ENCODE data around the gene ZNF638. TPM values are rescaled to one million over a fixed set of nuclear protein-coding genes. Genes with fewer than 3 reads are reported as not detected.

Gene ZNF638
- total RNA-seq, 1 donor from 2014 or later: 91.7 TPM

DNA sequence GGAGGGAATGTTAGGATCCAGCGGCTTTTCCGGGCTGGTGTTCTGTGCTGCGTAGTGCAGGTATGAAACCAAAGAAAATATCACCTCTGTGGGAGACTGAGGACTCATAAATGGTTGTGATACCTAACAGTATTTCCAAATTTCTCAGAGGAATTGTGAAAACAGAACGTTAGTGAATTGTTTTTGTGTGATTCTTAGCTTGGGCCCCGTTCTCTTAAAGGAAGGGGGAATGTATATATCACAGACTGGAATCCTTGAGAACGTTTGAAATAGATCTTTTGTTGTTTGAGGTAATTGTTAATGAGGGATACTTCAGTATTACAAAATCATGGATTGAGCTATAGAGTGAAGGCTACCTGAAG lies 834 bp downstream of the ZNF638 start:
- H4K20me1 ChIP-seq (ENCODE audit: insufficient read depth, low read length): peaks cover 50% of the 10 kb centered on the region
- no peaks in the 10 kb centered on the region for H3K27me3 ChIP-seq (ENCODE audit: insufficient read depth, low read length)
- FAIRE-seq (no peak), DNase-seq (ENCODE audit: low read depth) (no peak)
- H3K4me3 ChIP-seq (ENCODE audit: insufficient read depth, low read depth, low read length): peak overlapping the region; percentile 89
- Mint-ChIP-seq H3K4me3 (ENCODE audit: unreplicated experiment) (peak overlapping the region; percentile 99), H3K9me3 (ENCODE audit: unreplicated experiment) (no peaks in the 10 kb centered on the region), H3K27ac (ENCODE audit: unreplicated experiment) (peak overlapping the region; percentile 99), H3K36me3 (ENCODE audit: low read depth, unreplicated experiment) (no peaks in the 10 kb centered on the region), H3K27me3 (ENCODE audit: low read depth, unreplicated experiment) (no peaks in the 10 kb centered on the region), H3K4me1 (ENCODE audit: low read depth, unreplicated experiment) (peaks cover 10% of the 10 kb centered on the region)
- H3K27ac ChIP-seq (ENCODE audit: low read depth, low read length): peak overlapping the region; percentile 98
- peaks cover 3% of the 10 kb centered on the region for H3K4me1 ChIP-seq (ENCODE audit: insufficient read depth, low read length)
- no peaks in the 10 kb centered on the region for H3K9me3 ChIP-seq (ENCODE audit: insufficient read depth, low read depth, low read length)
- H3K79me2 ChIP-seq (ENCODE audit: insufficient read depth, low read length): peaks cover 59% of the 10 kb centered on the region
- peak overlapping the region; percentile 98 for H3K9ac ChIP-seq (ENCODE audit: low read length)
- peak overlapping the region; percentile 97 for H2AFZ ChIP-seq (ENCODE audit: low read depth, low read length)
- TF ChIP-seq, protein P1, sequence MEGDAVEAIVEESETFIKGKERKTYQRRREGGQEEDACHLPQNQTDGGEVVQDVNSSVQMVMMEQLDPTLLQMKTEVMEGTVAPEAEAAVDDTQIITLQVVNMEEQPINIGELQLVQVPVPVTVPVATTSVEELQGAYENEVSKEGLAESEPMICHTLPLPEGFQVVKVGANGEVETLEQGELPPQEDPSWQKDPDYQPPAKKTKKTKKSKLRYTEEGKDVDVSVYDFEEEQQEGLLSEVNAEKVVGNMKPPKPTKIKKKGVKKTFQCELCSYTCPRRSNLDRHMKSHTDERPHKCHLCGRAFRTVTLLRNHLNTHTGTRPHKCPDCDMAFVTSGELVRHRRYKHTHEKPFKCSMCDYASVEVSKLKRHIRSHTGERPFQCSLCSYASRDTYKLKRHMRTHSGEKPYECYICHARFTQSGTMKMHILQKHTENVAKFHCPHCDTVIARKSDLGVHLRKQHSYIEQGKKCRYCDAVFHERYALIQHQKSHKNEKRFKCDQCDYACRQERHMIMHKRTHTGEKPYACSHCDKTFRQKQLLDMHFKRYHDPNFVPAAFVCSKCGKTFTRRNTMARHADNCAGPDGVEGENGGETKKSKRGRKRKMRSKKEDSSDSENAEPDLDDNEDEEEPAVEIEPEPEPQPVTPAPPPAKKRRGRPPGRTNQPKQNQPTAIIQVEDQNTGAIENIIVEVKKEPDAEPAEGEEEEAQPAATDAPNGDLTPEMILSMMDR (IDR thresholded peaks at IDR 0.05; ENCODE audit: insufficient read depth, low read depth, low read length): no peak
- no peak for TF ChIP-seq EZH2 (IDR thresholded peaks at IDR 0.05; ENCODE audit: insufficient read depth, low read length)
- no peaks in the 10 kb centered on the region for H3K36me3 ChIP-seq (ENCODE audit: insufficient read depth, low read length)
- H3K4me2 ChIP-seq (ENCODE audit: low read length): peak overlapping the region; percentile 95

DNA sequence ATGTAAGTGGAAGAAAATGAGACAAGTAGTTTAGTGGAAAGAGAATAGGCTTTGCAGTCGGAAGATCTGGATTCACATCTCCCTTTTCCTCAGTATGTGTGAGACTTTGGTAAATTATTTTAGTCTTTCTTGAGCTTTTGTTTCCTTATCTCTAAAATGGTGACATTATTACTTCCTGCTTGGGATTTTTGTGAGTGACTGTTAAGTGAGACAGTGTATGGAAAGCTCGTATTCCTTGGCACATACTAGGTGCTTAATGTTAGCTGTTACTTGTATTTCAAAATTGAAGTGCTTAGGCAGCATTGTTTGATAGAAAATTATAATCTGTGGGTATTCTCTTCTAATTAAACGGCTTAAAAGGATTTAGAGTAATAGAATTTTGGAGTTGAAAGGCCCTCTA lies 2.0 kb downstream of the ZNF638 start:
- Histone ChIP-seq H3K27ac (ENCODE audit: low read depth, low read length) (no peak overlapping the region), H3K4me3 (ENCODE audit: insufficient read depth, low read depth, low read length) (peak overlapping the region; percentile 89), H3K9ac (ENCODE audit: low read length) (peak overlapping the region; percentile 98), H3K79me2 (ENCODE audit: insufficient read depth, low read length) (peaks cover 71% of the 10 kb centered on the region), H4K20me1 (ENCODE audit: insufficient read depth, low read length) (peaks cover 62% of the 10 kb centered on the region), H3K4me1 (ENCODE audit: insufficient read depth, low read length) (peaks cover 3% of the 10 kb centered on the region), H3K4me2 (ENCODE audit: low read length) (peak overlapping the region; percentile 95), H3K36me3 (ENCODE audit: insufficient read depth, low read length) (peaks cover 2% of the 10 kb centered on the region), H2AFZ (ENCODE audit: low read depth, low read length) (no peak overlapping the region), H3K27me3 (ENCODE audit: insufficient read depth, low read length) (no peaks in the 10 kb centered on the region), H3K9me3 (ENCODE audit: insufficient read depth, low read depth, low read length) (no peaks in the 10 kb centered on the region)
- DNase-seq (ENCODE audit: low read depth) (peak; percentile 9), FAIRE-seq (no peak)
- peak overlapping the region; percentile 31 for H3K27ac Mint-ChIP-seq (ENCODE audit: unreplicated experiment)
- H3K9me3 Mint-ChIP-seq (ENCODE audit: unreplicated experiment): no peaks in the 10 kb centered on the region
- H3K36me3 Mint-ChIP-seq (ENCODE audit: low read depth, unreplicated experiment): no peaks in the 10 kb centered on the region
- H3K4me3 Mint-ChIP-seq (ENCODE audit: unreplicated experiment): peak overlapping the region; percentile 99
- H3K27me3 Mint-ChIP-seq (ENCODE audit: low read depth, unreplicated experiment): no peaks in the 10 kb centered on the region
- peaks cover 10% of the 10 kb centered on the region for H3K4me1 Mint-ChIP-seq (ENCODE audit: low read depth, unreplicated experiment)
- TF ChIP-seq EZH2 (IDR thresholded peaks at IDR 0.05; ENCODE audit: insufficient read depth, low read length): no peak
- TF ChIP-seq, protein P1 (IDR thresholded peaks at IDR 0.05; ENCODE audit: insufficient read depth, low read depth, low read length): no peak

DNA sequence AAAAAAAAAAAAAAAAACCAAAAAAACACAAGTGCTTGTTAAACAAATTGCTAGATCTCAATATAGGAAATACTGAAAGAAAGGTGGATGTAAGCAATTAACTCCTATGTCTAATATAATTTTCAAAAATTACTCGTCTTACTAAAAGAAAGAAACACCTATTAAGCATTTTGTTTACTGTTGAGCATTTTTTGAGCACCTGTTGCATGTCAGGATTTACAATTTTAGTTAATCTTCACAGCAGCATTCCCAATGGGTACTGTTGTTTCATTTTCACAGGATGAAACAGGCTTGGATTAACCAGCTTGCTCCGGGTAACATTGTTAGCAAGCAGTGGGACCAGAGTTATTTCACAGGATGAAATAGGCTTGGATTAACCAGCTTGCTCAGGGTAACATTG lies 4.8 kb downstream of the ZNF638 start:
- H3K4me1 ChIP-seq (ENCODE audit: insufficient read depth, low read length): peaks cover 3% of the 10 kb centered on the region
- no peaks in the 10 kb centered on the region for H3K27me3 ChIP-seq (ENCODE audit: insufficient read depth, low read length)
- no peak overlapping the region for H2AFZ ChIP-seq (ENCODE audit: low read depth, low read length)
- no peak overlapping the region for H3K4me2 ChIP-seq (ENCODE audit: low read length)
- peaks cover 98% of the 10 kb centered on the region for H3K79me2 ChIP-seq (ENCODE audit: insufficient read depth, low read length)
- no peak for TF ChIP-seq EZH2 (IDR thresholded peaks at IDR 0.05; ENCODE audit: insufficient read depth, low read length)
- TF ChIP-seq, protein P1 (IDR thresholded peaks at IDR 0.05; ENCODE audit: insufficient read depth, low read depth, low read length): no peak
- H3K4me3 Mint-ChIP-seq (ENCODE audit: unreplicated experiment): no peak overlapping the region
- no peak overlapping the region for H3K9ac ChIP-seq (ENCODE audit: low read length)
- peaks cover 90% of the 10 kb centered on the region for H4K20me1 ChIP-seq (ENCODE audit: insufficient read depth, low read length)
- H3K4me1 Mint-ChIP-seq (ENCODE audit: low read depth, unreplicated experiment): peaks cover 24% of the 10 kb centered on the region
- no peaks in the 10 kb centered on the region for H3K9me3 ChIP-seq (ENCODE audit: insufficient read depth, low read depth, low read length)
- H3K27me3 Mint-ChIP-seq (ENCODE audit: low read depth, unreplicated experiment): no peaks in the 10 kb centered on the region
- no peaks in the 10 kb centered on the region for H3K36me3 Mint-ChIP-seq (ENCODE audit: low read depth, unreplicated experiment)
- no peak for DNase-seq (ENCODE audit: low read depth)
- no peak overlapping the region for H3K27ac ChIP-seq (ENCODE audit: low read depth, low read length)
- H3K9me3 Mint-ChIP-seq (ENCODE audit: unreplicated experiment): no peaks in the 10 kb centered on the region
- FAIRE-seq: no peak
- peaks cover 2% of the 10 kb centered on the region for H3K36me3 ChIP-seq (ENCODE audit: insufficient read depth, low read length)
- no peak overlapping the region for H3K27ac Mint-ChIP-seq (ENCODE audit: unreplicated experiment)
- no peak overlapping the region for H3K4me3 ChIP-seq (ENCODE audit: insufficient read depth, low read depth, low read length)
